Central memory CD8-positive, alpha-beta T cell (primary cell): ENCODE data around the gene UCP2.

Experiments
- ATAC-seq: fragments of 150-1000 bp; cut with Tn5 transposase; replicated peaks from 2 replicates; pipeline ENCODE4 v1.10.0; 2022; ENCODE audit warnings: mild to moderate bottlenecking, moderate FRiP score, moderate number of reproducible peaks; ENCODE audit not compliant: poor library complexity, severe bottlenecking; ENCODE audit errors: extremely low read depth
- DNase-seq, 2 donors: peaks; one replicate each; pipeline ENCODE4 v3.0.0; 2021; ENCODE audit warnings: low spot score in 2 of 2
- H3K27ac Mint-ChIP-seq: one replicate; pipeline ENCODE4 v1.8.0; 2022; ENCODE audit warnings: low read depth, mild to moderate bottlenecking, moderate library complexity, mixed read lengths
- H3K27me3 Mint-ChIP-seq: one replicate; pipeline ENCODE4 v1.8.0; 2022; ENCODE audit warnings: mixed read lengths
- H3K36me3 Mint-ChIP-seq: one replicate; pipeline ENCODE4 v1.8.0; 2022; ENCODE audit warnings: mild to moderate bottlenecking, moderate library complexity, mixed read lengths; ENCODE audit not compliant: insufficient read depth
- H3K4me1 Mint-ChIP-seq: one replicate; pipeline ENCODE4 v1.8.0; 2022; ENCODE audit warnings: mixed read lengths
- H3K4me3 Mint-ChIP-seq: one replicate; pipeline ENCODE4 v1.8.0; 2022; ENCODE audit warnings: mild to moderate bottlenecking, moderate library complexity, mixed read lengths
- H3K9me3 Mint-ChIP-seq: one replicate; pipeline ENCODE4 v1.8.0; 2022; ENCODE audit warnings: mixed read lengths

UCP2 gene, protein sequence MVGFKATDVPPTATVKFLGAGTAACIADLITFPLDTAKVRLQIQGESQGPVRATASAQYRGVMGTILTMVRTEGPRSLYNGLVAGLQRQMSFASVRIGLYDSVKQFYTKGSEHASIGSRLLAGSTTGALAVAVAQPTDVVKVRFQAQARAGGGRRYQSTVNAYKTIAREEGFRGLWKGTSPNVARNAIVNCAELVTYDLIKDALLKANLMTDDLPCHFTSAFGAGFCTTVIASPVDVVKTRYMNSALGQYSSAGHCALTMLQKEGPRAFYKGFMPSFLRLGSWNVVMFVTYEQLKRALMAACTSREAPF

DNA sequence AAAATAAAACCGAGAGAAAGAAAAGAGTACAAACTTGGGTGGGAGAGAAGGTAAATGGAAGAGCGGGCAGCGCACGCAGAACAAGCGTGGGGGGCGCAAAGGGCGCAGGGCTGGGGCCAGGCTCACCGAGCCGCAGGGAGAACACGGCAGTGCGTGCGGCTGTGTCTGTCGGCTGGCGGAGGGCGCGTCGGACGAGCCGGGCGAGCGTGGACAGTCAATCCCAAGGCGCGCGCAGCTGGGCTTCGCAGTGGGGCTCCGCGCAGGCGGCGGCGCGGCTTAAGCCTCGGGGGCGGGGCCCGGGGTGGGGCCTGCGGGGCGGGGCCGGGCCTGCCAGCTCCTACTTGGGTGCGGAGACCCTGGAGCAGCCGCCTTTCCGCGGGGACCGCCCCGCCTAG lies at the start of gene UCP2:
TSS of gene UCP2 (minus strand) at position 249 of the 395 bp plus-strand sequence. CDS start 4,465 bp downstream, outside the sequence.
- peak within 1 kb of the TSS; percentile 100 for H3K4me3 Mint-ChIP-seq
- peak within 1 kb of the TSS; percentile 100 for H3K27ac Mint-ChIP-seq
- peak in 1 of 2 donors; percentile 70 for DNase-seq
- H3K27me3 Mint-ChIP-seq = no peaks in the 10 kb centered on the region
- no peaks in the 10 kb centered on the region for H3K9me3 Mint-ChIP-seq
- ATAC-seq = peak; percentile 63
- H3K4me1 Mint-ChIP-seq = peaks cover 59% of the 10 kb centered on the region
- peaks cover 60% of the 10 kb centered on the region for H3K36me3 Mint-ChIP-seq

DNA sequence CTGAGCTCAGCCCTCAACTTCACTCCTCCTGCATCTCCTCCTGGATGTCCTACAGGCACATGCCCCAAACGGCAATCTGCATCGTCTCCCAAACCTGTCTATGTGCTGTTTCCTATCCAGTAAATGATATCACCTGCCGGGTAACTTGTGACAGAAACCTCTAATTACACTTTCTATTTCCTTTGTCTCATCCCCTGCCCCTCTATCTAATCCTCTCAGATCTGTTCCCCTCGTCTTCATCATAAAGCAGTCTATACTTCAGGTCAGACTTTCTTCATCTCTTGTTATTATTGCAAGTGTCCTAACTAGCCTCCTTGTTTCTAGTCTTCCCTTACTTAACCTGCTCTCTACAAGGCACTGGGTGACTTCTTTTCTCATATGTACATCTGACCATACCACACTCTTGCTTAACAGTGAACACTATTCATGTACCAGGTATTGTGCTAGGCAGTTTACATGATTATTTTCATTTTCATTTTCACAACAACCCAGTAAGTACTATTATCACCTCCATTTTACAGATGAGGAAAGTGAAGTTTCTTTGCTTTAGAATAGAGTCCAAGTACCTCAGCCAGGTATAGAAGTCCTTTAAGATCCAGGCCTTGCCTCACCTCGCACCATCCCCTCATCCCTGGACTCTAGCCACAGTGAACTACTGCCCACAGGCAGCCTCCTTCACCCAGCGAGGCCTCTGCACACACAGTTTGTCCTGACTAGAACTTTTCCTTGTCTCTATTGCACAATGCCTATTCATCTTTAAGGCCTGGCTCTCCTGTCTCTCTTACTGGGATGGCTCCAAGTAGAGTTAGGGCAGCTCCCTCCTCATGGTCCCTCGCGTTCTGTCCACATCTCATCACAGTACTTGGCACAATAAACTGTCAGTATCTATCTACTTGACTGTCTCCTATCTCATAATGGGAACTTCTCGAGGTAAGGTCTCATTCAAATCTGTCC lies 48.4 kb upstream of the UCP2 start:
- Mint-ChIP-seq H3K9me3 (no peaks in the 10 kb centered on the region), H3K27ac (peak overlapping the region; percentile 96), H3K27me3 (no peaks in the 10 kb centered on the region), H3K4me3 (peak overlapping the region; percentile 62), H3K4me1 (peaks cover 18% of the 10 kb centered on the region), H3K36me3 (peaks cover 12% of the 10 kb centered on the region)
- DNase-seq = no peak
- peak; percentile 68 for ATAC-seq

DNA sequence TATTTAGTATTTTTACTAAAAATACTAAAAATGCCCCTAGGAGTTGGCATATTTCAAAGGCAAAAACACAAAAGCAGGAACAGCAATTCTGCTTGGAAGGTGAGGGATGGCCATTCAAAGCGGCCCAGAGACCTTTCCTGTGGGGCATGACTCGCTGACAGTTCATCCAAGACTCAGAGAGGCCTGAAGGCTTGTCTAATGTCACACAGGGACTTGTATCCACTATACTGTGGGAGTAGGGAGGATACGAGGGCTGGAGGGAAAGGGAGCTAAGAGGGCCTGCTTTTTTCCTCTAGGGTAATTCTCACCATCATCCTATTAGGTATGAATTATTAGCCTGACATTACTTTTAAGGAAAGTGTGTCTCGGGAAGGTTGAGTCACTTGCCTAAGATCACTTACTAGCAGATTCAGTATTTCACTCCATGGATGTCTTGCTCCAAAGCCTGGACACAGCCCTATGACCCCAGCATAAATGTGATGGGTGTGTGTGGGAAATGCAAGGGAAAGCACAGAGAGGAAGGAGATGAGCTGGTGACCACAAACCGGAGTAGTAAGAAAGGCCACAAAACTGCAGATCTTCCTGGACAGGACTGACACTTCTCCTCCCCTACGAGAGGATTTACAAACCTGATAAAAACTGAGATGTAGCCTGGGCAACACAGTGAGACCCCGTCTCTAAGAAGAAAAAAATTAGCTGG lies 43.0 kb upstream of the UCP2 start:
- Mint-ChIP-seq H3K4me3 (no peak overlapping the region), H3K27ac (no peak overlapping the region), H3K9me3 (no peaks in the 10 kb centered on the region), H3K36me3 (peaks cover 4% of the 10 kb centered on the region), H3K27me3 (no peaks in the 10 kb centered on the region), H3K4me1 (peaks cover 13% of the 10 kb centered on the region)
- ATAC-seq (no peak), DNase-seq (no peak)

DNA sequence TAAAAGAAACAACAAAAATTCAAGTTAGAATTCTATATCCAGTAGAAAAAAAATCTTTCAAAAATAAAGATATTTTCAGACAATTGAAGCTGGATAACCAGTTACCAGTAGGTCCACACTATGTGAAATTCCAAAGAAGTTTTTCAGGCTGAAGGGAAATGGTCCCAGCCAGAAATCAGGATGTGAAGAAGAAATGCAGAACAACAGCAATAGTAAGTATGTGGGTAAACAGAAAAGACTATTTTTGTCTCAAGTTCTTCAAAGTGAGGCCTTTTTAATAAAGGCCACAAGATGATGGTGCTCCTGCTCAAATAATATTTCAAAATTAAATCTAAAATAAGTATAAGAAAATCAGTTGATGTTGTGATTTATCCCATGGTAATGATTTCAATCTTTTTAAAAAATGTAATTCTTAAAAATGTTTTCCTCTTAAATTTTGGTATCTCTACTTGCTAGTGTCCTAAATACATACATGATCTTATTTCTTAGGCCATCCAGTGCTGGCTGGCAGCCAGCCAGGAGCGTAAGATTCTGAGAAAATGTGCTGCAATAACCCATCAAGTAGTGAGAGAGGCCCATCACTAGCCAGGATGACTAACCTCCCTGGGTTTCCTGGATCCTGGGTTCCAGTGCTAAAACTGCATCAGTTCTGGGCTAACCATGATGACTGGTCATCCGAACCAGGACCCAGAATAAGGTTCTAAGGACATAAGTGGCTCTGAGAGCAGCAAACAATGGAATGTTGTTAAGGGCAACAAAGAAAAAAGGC lies 41.8 kb upstream of the UCP2 start:
- DNase-seq = no peak
- no peak for ATAC-seq
- no peaks in the 10 kb centered on the region for H3K9me3 Mint-ChIP-seq
- no peak overlapping the region for H3K27ac Mint-ChIP-seq
- H3K36me3 Mint-ChIP-seq = peaks cover 4% of the 10 kb centered on the region
- H3K27me3 Mint-ChIP-seq = no peaks in the 10 kb centered on the region
- H3K4me3 Mint-ChIP-seq = no peak overlapping the region
- peaks cover 6% of the 10 kb centered on the region for H3K4me1 Mint-ChIP-seq

DNA sequence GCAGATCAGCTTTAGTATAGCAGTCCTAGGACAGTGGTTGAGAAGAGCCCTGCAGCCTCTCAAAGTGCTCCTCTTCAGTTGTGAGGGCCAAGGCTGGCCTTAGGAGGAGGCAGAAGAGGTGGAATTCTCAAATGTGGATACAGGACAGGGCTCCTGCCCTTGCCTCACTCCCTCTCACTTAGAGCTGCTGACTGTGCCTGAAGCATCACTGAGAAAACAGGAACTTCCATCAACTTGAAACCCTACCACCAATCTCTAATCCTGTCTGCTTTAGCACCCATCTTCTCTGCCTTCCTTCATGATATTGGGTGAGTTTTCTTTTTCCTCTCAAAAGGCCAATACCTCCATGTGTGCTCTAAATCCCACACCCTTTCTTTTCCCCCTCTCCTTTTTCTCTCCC lies 40.6 kb upstream of the UCP2 start:
- H3K4me3 Mint-ChIP-seq = no peak overlapping the region
- no peak for ATAC-seq

DNA sequence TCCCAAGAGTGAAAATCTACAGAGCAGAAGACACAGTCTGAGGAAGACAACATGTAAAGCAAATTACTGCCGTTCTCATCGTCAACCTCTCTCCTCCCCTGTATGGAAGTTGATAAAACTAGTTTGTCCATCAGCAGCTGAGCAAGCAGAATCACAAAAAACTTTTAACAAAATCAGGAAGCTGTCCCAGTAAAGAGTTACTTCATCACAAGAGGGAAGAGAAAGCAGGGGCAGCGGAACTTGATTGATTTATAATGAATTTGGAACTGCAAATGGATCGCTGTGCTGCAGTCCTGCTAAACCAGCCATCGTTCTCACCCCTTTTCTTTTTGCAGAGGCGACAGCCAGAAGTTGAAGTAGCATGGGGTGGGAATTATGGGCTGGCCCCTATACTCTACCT lies 39.9 kb upstream of the UCP2 start:
- Mint-ChIP-seq H3K4me1 (peaks cover 6% of the 10 kb centered on the region), H3K9me3 (no peaks in the 10 kb centered on the region), H3K27ac (no peak overlapping the region), H3K36me3 (peaks cover 4% of the 10 kb centered on the region), H3K4me3 (no peak overlapping the region), H3K27me3 (no peaks in the 10 kb centered on the region)
- no peak for DNase-seq
- no peak for ATAC-seq

More for the DNA sequence above, 40.6 kb upstream of the UCP2 start:
- no peaks in the 10 kb centered on the region for H3K9me3 Mint-ChIP-seq
- no peak for DNase-seq
- peaks cover 6% of the 10 kb centered on the region for H3K4me1 Mint-ChIP-seq
- no peaks in the 10 kb centered on the region for H3K27me3 Mint-ChIP-seq
- peaks cover 4% of the 10 kb centered on the region for H3K36me3 Mint-ChIP-seq
- no peak overlapping the region for H3K27ac Mint-ChIP-seq

DNA sequence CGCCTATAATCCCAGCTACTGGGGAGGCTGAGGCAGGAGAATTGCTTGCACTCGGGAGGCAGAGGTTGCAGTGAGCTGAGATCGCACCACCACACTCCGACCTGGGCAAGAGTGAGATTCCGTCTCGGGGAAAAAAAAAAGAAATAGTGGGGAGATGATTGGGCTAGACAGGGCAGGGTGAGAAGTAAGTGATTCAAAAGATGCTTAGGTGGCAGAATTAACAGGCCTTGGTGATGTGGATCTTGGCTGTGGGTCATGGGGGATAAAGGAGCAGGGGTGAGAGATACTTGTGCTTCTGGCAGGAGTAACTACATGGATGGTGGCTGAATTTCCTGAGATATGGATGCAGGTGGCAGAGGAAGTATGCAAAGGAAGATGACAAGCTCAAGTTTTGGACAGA lies 39.4 kb upstream of the UCP2 start:
- H3K4me3 Mint-ChIP-seq = no peak overlapping the region
- H3K4me1 Mint-ChIP-seq = peaks cover 6% of the 10 kb centered on the region
- DNase-seq (no peak), ATAC-seq (no peak)
- no peaks in the 10 kb centered on the region for H3K27me3 Mint-ChIP-seq
- H3K9me3 Mint-ChIP-seq = no peaks in the 10 kb centered on the region
- H3K27ac Mint-ChIP-seq = no peak overlapping the region
- H3K36me3 Mint-ChIP-seq = peaks cover 6% of the 10 kb centered on the region

DNA sequence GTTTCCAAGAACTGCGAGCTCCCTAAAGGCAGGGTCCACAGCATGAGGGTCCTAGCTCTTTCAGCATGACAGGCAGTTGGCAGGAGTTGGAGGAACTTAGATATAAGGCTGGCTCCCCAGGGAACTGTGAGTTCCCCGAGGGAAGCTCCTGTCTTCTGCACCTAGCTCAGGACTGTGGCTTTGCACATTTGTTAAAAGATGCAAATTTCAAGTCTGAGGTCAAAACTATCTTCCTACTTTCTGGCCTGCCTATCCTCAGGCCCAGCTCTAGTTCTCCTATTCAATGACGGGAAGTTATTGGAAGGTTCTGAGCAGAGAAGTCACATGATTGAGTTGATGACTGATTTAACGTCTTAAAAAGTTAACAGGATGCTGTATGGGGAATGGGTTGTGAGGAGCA lies 37.9 kb upstream of the UCP2 start:
- no peak overlapping the region for H3K27ac Mint-ChIP-seq
- ATAC-seq = no peak
- peaks cover 5% of the 10 kb centered on the region for H3K36me3 Mint-ChIP-seq
- H3K9me3 Mint-ChIP-seq = no peaks in the 10 kb centered on the region
- no peaks in the 10 kb centered on the region for H3K27me3 Mint-ChIP-seq
- peaks cover 20% of the 10 kb centered on the region for H3K4me1 Mint-ChIP-seq
- no peak for DNase-seq
- H3K4me3 Mint-ChIP-seq = no peak overlapping the region

DNA sequence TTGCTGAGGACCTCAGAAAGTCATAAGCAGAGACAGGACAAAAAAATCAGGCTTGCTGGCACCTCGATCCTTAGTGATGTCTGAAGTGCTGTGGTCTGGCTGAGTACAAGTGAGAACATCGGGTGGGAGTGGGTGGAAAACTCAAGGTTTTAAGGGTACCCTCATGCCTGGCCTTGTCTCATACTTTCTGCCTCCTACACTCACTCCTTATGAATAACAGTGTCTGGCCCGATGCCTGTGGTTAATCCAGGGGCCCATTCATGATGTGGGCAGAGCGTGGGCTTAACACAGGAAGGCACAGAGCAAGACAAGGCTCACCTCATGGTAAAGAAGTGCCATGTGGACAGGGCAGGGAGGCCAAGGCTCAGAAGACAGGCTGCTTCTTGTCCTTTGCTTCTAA lies 37.2 kb upstream of the UCP2 start:
- ATAC-seq (peak; percentile 88), DNase-seq (peak in 1 of 2 donors; percentile 24)
- Mint-ChIP-seq H3K9me3 (no peaks in the 10 kb centered on the region), H3K4me1 (peaks cover 26% of the 10 kb centered on the region), H3K4me3 (no peak overlapping the region), H3K27ac (no peak overlapping the region), H3K27me3 (no peaks in the 10 kb centered on the region), H3K36me3 (peaks cover 5% of the 10 kb centered on the region)

DNA sequence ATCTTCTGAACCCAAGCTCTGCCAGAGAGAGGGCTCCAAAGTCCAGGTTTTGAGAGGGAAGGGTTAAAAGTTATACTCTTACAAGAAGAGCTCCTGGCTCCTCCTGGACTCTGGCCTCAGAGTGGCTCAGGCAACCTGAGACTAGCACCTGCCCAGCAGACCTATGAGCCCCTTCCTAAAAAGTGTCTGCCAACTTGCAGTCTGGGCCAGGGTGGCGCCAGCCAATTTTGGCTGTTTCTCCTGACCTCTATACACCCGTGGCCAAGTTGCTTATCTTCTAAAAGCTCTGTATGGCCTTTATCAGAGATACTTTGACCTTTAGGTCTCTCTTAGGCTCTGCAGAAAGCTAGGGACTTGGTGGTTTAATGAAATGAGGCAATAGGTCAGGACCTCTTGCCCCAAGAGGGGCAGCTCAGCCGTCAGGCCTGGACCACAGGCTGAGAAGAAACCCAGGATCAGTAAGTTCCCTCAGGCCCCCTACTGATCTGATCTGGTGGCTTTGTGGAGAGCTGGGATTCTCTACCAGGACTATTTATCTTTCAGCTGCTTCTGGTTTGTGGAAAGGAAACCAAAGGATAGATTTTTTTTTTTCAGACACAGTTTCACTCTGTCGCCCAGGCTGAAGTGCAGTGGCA lies 36.6 kb upstream of the UCP2 start:
- no peak for ATAC-seq

DNA sequence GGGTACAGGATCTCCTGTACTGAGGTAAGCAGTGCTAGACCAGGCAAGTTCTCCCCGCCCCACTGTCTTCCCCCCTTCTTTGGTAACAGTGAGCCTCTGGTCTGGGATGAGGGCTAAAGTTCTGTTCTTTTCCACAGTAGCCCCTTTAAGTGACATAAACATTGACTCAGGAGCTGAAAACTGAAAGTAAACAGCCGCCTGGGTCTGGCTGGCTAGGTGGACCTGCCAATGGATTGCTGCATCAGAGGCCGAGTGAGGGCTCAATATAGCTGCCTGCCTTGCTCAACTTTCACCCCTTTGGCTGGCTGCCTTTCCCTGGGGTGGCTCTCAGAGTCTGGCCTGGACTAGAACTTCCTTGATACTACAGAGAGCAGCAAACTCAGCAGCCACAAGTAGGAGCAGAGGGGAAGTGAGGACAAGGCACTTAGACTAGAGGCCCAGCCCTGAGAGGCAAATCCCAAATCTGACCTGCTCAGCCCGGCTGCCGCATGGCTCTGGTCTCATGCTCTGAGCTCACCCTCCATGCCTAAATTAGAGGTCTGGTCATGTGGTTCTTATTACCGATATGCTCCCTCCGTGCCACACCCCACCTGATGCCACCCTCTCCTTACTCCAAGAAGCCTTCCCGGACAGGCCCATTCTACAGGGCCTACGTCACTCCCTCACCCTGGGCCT lies 35.8 kb upstream of the UCP2 start:
- no peak overlapping the region for H3K4me3 Mint-ChIP-seq
- DNase-seq = no peak
- H3K27ac Mint-ChIP-seq = no peak overlapping the region
- no peaks in the 10 kb centered on the region for H3K9me3 Mint-ChIP-seq
- no peaks in the 10 kb centered on the region for H3K27me3 Mint-ChIP-seq
- H3K4me1 Mint-ChIP-seq = peaks cover 33% of the 10 kb centered on the region
- H3K36me3 Mint-ChIP-seq = peaks cover 8% of the 10 kb centered on the region
- ATAC-seq = no peak

More for the DNA sequence above, 36.6 kb upstream of the UCP2 start:
- Mint-ChIP-seq H3K4me3 (no peak overlapping the region), H3K4me1 (peaks cover 33% of the 10 kb centered on the region), H3K9me3 (no peaks in the 10 kb centered on the region), H3K27ac (no peak overlapping the region), H3K36me3 (peaks cover 5% of the 10 kb centered on the region), H3K27me3 (no peaks in the 10 kb centered on the region)
- DNase-seq = no peak
